Limb (tissue), 2 donors: ENCODE results near the gene HMGCLL1.

ENCODE experiments used
- DNase-seq, 2 donors: peaks; one replicate each; pipeline ENCODE4 v3.0.0-alpha.2; 2016; ENCODE audit errors: extremely low spot score in 2 of 2

HMGCLL1 gene

DNA sequence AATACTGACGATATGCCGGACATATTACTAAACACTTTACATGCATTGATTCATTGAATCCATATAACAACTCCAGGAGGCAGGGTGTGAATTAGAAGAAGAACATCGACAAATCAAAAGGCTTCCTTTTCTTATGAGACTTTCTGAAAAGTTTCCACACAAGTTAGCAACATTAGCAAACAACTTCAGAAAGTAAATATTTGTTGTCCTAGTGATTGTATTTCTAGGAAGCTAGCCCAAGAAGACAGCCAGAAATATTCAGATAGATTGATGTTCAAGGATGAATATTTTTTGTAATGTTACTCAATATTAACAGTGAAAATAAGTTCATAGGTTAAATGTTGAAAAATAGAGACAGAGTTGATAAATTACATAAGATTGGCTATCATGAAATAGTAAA lies 131.1 kb downstream of the HMGCLL1 start:
- no peak for DNase-seq

DNA sequence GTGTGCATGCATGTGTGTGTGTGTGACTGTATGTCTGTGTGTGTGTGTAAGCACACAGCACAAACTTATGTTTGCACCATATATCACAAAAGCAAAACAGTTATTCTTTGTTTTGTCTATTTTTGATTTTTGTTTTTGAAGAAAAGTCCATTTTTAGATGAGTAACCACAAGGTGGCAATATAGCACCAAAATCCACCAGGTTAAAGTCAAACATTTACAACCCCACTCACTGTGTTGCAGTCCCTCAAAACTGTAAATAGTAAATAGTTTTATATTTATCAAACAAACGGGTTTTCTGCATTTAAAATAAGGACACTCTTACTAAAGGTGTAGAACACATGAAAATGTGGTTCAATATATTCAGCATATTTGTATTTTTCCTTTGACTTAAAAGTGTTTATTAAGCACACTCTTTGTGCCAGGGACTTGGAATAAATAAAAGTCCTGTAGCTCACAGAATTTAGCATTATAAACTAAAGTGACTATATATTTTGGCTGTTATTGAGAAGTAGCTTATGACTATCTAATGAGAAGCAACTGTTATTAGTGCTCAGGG lies 133.3 kb downstream of the HMGCLL1 start:
- DNase-seq = peak in 1 of 2 donors; percentile 81

DNA sequence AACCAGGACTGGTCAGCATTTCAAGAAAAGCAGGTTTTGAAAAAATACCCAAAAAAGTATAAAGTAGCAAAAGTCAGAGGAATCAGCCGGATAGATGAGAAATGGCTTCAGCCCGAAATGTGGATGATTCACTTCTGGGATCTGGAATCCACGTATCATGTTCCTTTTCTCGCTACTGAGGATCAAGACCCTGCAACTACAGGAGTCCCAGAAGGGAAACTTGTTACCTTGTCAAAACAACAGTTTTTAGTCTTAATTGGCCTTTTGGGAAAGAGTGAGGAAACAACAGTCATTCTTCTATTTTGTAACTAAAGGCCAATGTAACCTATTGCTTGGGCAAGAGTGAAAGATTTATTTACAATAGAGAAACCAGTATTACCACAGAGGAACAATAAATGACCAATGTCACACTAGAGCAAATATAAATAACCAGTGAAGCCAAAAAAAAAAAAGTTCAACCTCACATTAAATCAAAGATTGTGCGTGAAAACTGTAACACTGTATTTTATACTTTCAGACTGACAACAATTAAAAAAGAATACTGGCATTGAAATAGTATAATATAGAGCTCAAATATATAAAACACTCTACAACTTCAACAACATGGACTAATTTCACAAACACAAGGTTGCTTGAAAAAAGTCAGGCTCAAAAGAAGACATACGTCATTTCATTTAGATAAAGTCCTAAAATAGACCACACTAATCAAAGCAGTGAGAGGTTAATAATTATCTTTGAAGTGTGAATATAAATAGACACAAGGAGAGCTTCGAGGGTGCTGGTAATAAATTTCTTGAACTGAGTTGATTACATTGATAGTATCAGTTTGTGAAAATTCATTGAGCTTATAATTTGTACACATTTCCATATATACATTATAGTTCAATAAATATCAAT lies 135.5 kb downstream of the HMGCLL1 start:
- DNase-seq = no peak

DNA sequence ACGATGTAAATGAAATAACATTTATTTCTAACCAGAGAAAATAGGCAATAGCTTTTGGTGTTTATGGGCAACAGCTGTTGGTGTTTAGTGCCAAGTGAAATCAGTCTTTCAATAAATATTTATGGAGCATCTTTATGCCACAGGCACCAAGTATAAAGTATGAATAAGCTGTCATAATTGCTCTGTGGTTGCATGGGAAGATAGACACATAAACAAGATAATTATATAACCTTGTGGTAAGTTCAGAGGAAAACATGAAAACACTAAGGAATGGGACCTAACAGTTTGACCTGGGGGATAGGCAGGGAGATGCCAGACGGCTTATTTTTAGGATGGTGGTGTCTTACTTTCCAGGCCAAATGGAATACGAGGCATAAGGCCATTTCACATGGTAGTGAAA lies 140.8 kb downstream of the HMGCLL1 start:
- no peak for DNase-seq

DNA sequence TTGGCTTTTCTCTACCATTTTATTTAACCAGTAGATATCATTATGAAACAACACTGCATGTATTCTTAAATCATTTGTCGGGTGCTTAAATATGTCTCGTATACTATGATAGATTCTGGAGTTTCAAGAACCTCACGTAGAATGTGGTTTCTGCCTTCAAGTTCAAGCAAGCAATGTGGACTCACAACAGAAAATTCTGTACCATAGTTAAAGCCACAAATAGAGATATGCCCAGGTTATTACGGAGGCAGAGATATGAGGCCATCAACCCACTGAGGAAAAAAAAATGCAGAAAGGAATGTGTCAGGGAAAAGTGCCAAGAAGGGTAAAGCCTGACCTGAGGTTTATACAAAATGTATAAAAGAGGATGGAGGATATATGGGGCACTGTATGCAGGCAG lies 141.9 kb downstream of the HMGCLL1 start:
- DNase-seq = no peak

DNA sequence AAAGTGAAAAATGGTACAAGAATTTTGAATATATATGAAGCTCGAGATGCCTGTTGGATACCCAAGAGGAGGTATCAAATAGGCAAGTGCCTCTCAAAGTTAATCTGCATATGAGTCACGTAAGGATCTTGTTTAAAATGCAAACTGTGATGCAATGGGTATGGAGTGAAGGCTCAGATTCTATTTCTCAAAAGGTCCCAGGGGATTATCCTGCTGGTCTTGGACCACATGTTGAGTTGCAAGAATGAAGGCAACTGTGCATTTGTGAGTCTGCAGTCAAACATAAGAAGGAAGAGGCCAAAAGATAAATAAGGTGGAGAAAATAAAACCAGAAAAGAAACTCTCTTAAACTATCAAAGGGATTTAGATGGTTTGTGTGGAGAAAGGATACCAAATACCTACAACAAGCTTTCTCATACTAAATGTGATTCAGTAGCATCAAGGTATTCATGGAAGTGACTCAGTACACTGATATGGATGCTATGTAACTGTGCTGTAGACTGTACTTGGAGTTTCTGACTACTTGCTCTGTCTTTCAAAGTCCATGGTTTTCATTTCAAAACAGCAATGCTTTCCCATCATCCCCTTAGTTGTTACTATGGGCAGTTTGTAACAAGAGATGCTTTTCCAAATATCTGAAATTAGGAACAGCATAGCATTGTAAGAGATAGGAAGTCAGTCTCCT lies 145.4 kb downstream of the HMGCLL1 start:
- DNase-seq = no peak

DNA sequence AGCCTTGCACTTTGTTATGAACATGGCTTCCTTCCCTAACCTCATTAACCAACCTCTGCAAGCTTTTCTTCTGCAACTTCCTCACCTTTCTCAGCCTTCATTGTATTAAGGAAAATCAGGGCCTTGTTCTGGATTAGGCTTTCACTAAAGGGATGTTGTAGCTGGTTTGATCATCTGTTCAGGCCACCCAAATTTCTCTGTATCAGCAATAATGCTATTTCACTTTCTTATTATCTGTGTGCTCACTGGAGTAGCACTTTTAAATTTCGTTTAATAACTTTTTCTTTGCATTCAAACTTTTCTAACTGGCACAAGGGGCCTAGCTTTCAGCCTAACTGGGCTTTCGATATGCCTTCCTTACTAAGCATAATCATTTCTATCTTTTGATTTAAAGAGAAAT lies 155.1 kb downstream of the HMGCLL1 start:
- no peak for DNase-seq

DNA sequence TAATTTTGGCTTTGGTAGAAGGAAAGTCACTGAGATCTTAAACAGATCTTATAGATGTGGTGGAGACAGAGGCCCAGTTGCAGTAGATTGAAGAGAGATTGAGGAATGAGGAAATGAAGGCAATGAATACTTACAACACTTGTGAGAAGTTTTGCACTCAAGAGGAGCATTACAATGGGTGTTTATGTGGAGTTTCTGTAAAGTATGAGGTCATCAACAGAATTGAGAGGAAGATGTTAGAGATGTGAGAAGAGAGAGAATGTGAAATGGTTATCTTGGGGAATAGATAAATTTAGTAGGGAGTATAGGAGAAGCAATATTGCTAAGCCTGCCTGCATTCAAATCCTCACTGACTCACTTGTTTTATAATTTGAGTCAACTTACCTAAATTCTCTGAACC lies 168.3 kb downstream of the HMGCLL1 start:
- DNase-seq = no peak

DNA sequence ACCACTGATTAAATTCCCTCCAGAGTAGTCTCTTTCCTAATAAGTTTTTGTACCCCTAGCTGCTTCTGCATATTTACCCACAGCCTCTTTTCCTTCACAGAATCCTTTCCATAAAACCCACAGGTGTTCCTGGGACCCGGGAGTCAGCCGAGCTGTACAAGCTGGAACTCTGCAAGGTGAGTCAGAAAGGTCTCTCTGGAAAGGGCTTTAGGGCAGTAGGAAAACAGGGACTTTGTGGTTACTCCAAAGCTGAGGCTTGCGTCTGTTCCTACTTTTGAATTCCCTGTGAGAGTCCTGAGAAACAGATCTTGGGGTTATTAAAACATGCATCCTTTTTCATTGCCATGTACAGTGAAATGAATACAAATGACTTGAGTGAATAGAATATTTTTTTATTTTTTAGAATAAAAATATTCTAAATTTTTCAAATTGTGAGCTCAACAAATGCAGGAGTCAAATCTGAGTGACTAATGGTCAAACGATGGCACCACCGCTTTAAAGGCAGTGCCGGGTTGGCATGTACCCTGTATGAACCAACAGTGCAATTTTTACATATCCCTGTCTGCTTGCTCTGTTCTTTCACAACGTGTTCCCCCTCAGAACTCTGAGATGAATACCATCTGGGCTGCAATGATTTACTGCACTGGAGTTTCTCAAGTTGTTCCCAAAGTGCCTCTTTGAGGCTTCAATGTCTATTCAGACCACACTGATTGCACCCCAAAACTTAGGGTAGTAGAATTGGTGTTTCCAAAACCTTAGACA lies 173.3 kb downstream of the HMGCLL1 start:
- DNase-seq = no peak

DNA sequence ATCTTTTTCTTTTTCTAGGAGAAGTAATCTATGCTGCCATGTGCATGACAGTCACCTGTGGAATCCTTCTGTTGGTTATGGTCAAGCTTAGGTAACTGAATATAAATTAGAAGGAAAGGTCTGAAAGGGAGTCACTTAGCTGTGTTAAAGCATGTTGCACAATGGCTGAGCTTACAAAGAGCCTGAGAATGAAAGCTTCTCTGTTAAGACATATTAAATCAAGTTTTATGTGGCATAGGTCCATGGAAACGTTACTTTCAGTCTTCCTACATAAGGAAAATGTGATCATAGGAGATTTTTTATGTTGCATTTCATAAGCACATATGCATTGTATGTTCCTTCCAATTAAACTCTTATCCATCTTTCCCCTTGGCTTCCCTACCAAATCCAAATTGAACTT lies 179.6 kb downstream of the HMGCLL1 start:
- no peak for DNase-seq

DNA sequence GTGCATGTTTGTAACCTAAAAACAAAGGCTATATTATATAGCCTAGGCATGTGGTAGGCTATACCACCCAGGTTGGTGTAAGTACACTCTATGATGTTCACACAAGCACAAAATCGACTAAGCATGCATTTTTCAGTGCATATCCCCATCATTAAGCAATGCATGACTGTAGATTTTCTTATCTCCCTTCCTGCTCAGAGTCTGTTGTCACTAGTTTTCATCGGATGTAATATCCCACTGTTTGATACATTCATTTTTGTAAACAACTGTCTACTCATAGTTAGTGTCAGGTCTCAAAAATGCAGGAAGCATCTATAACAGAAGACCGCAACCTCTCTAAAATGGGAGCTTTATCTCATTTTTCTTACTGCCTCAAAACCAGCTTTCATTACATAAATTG lies 181.0 kb downstream of the HMGCLL1 start:
- DNase-seq = no peak

DNA sequence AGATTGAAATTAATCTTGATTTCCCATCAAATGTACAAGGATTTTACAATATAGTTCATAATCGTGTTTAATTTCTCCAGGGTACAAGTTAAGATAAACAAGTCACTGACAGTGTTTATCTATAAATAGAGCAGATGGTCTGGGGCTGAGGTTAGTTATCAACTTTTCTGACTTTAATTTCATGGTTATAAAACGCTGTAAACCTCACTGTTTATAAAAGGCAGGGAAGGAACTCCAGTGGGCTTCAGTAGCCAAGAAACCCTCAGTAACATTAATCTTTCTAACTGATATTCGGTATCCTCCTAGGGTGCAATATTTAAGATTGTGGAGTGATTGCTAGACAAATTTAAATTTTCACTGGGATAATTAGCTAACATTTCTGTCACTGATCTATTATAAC lies 183.1 kb downstream of the HMGCLL1 start:
- no peak for DNase-seq

DNA sequence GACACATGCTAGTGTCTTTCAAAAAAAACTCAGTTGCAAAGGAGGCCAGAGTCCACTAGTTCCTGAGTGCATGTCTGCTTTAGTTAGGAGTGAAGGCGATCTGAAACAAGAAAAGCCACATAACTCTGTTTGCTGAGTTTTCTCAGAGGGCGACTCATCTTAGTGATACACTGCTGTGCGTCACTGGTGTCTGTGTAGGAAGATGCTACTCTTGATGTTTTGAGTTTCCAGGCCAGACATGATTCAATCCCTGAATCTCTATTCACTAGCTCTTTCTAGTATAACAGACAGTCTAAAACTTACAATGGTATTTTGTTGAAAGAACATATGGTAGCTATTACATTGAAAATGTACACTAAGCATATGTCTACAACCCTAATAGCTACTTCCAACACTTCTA lies 190.8 kb downstream of the HMGCLL1 start:
- peak in 1 of 2 donors; percentile 55 for DNase-seq
